Measurements from ENCODE around the gene ZNF277.

The ZNF277 gene

GRCh38 chr7:112206238-112206990, at the start of gene ZNF277, which contains the start of gene DOCK4:
Gene ZNF277 (plus strand): TSS chr7:112206695. CDS start chr7:112206717, 22 bp downstream.
Gene DOCK4 (minus strand): TSS chr7:112206399. CDS start chr7:112206138, 261 bp downstream.
- peak within 1 kb of the TSS; percentile 95 for H3K4me3 ChIP-seq (ENCODE audit: low read depth, low read length)
- no peak for TF ChIP-seq CTCF (IDR thresholded peaks at IDR 0.05; ENCODE audit: insufficient read depth, low read length, missing control alignments)
- DNase-seq (ENCODE audit: low read depth, low spot score) = peak; percentile 92
- POLR2A ChIA-PET = interaction anchor here (0.5 to 3.6 kb wide), 4 partner anchors 28 to 445 kb away, joined by 3 to 26 read pairs (median 3); partner anchors contain the start of gene IFRD1
- CTCF ChIA-PET = interaction anchor here (0.6 to 1.4 kb wide), 7 partner anchors 11 to 351 kb away, joined by 3 to 4 read pairs (median 3); no protein-coding TSS in a partner anchor

GRCh38 chr7:112157072-112157471, 49.4 kb upstream of the ZNF277 start:
- H3K4me3 ChIP-seq (ENCODE audit: low read depth, low read length) = no peak overlapping the region
- ChIA-PET CTCF (no interaction called here), POLR2A (no interaction called here)
- peak; percentile 44 for DNase-seq (ENCODE audit: low read depth, low spot score)
- no peak for TF ChIP-seq CTCF (IDR thresholded peaks at IDR 0.05; ENCODE audit: insufficient read depth, low read length, missing control alignments)

- DNase-seq (ENCODE audit: low read depth, low spot score) = no peak
- H3K4me3 ChIP-seq (ENCODE audit: low read depth, low read length) = no peak overlapping the region
- ChIA-PET CTCF (no interaction called here), POLR2A (no interaction called here)
- TF ChIP-seq CTCF (IDR thresholded peaks at IDR 0.05; ENCODE audit: insufficient read depth, low read length, missing control alignments) = no peak
These were observed 47.1 kb upstream of the ZNF277 start for GRCh38 chr7:112159351-112159750.

- no peak for DNase-seq (ENCODE audit: low read depth, low spot score)
- H3K4me3 ChIP-seq (ENCODE audit: low read depth, low read length) = no peak overlapping the region
- CTCF ChIA-PET = no interaction called here
- POLR2A ChIA-PET = no interaction called here
- TF ChIP-seq CTCF (IDR thresholded peaks at IDR 0.05; ENCODE audit: insufficient read depth, low read length, missing control alignments) = no peak
These were observed 46.2 kb upstream of the ZNF277 start for GRCh38 chr7:112160130-112160770.

- no peak overlapping the region for H3K4me3 ChIP-seq (ENCODE audit: low read depth, low read length)
- POLR2A ChIA-PET = no interaction called here
- TF ChIP-seq CTCF (IDR thresholded peaks at IDR 0.05; ENCODE audit: insufficient read depth, low read length, missing control alignments) = no peak
- no peak for DNase-seq (ENCODE audit: low read depth, low spot score)
- CTCF ChIA-PET = no interaction called here
These were observed 45.7 kb upstream of the ZNF277 start for GRCh38 chr7:112160771-112161150.
